ENCODE data around the gene LPP. TPM values are rescaled to one million over a fixed set of nuclear protein-coding genes. Genes with fewer than 3 reads are reported as not detected.

The LPP gene
- total and polyA plus RNA-seq, 4 donors = 11.1 to 219 (median 66.5) TPM

- 89 to 91% methylated on average over 11 of the region's 11 CpGs for WGBS, 2 donors
- Histone ChIP-seq H3K4me3 (no peak overlapping the region), H3K27me3 (ENCODE audit: control insufficient read depth in 3 of 3, insufficient read depth in 3 of 3, low read length in 2 of 3) (no peaks in the 10 kb centered on the region), H3K9me3 (ENCODE audit: control insufficient read depth in 4 of 4, insufficient read depth in 3 of 4, low read length in 3 of 4) (no peaks in the 10 kb centered on the region), H3K27ac (ENCODE audit: low read depth in 1 of 2, low read length in 1 of 2) (peak overlapping the region; percentile 4 to 97), H3K9ac (ENCODE audit: insufficient read depth in 1 of 2, low read length in 2 of 2) (no peak overlapping the region), H3K4me1 (ENCODE audit: control insufficient read depth in 5 of 5, insufficient read depth in 5 of 5, low read length in 5 of 5) (peaks cover 0 to 43% (median 10%) of the 10 kb centered on the region in 5 donors), H3K36me3 (ENCODE audit: control insufficient read depth in 4 of 4, insufficient read depth in 4 of 4, low read length in 4 of 4) (peaks cover 0 to 4% (median under 1%) of the 10 kb centered on the region in 4 donors)
- no peak for TF ChIP-seq CTCF (IDR thresholded peaks at IDR 0.05; ENCODE audit: control extremely low read depth, extremely low read depth)
- DNase-seq (no peak), ATAC-seq (ENCODE audit: insufficient read depth, low FRiP score) (no peak)
These were observed 67.2 kb downstream of the LPP start for GRCh38 chr3:188220988-188221818.

DNA sequence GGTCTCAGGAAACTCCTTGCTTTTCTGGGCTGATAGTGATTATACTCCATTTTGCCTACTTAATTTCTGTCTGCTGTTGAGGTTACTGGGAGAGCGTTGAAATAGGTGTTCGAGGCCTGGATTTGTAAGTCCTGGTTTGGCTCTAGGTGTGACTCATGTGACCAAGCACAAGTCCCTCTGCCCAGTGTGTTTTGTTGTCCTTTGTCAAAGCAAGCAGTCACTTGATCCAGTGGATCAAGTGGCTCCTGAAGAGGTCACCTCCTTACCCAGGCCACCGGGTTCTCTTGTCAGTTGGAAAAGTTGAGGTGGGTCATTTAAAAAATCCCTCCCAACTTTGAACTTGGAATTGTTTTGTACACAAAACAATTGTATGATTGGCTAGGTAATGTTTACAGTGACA is 70.0 kb downstream of the LPP start:
- H3K27me3 ChIP-seq (ENCODE audit: control insufficient read depth in 3 of 3, insufficient read depth in 3 of 3, low read length in 2 of 3) = no peaks in the 10 kb centered on the region
- WGBS, 2 donors = 81 to 91% methylated on average over 3 of the region's 3 CpGs
- peaks cover 0 to 30% (median 4%) of the 10 kb centered on the region in 5 donors for H3K4me1 ChIP-seq (ENCODE audit: control insufficient read depth in 5 of 5, insufficient read depth in 5 of 5, low read length in 5 of 5)
- peaks cover 0 to 5% (median 2%) of the 10 kb centered on the region in 4 donors for H3K36me3 ChIP-seq (ENCODE audit: control insufficient read depth in 4 of 4, insufficient read depth in 4 of 4, low read length in 4 of 4)
- peak overlapping the region in 1 of 2 donors; percentile 52 for H3K27ac ChIP-seq (ENCODE audit: low read depth in 1 of 2, low read length in 1 of 2)
- H3K9me3 ChIP-seq (ENCODE audit: control insufficient read depth in 4 of 4, insufficient read depth in 3 of 4, low read length in 3 of 4) = no peaks in the 10 kb centered on the region
- DNase-seq (no peak), ATAC-seq (ENCODE audit: insufficient read depth, low FRiP score) (no peak)
- H3K9ac ChIP-seq (ENCODE audit: insufficient read depth in 1 of 2, low read length in 2 of 2) = no peak overlapping the region
- H3K4me3 ChIP-seq = no peak overlapping the region
- TF ChIP-seq CTCF (IDR thresholded peaks at IDR 0.05; ENCODE audit: control extremely low read depth, extremely low read depth) = no peak

DNA sequence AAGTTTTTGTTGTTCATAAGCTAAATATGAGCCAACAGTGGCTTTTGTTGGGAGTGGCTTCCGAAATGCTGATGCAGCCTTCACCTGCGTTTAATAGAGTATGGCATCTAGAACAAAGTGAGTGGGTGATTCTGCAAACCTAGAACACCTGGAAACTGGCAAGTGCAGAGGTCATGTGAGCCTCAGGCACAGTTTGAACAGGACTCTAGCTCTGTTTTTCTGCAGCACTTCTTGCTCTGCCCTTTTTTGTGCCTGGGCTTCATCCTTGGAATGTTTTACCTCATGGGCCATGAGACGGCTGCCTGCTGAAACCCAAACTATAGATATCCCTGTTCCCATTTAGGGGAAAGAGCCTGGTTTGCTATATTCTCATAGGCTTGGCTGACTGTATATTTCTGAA is 73.5 kb downstream of the LPP start:
- Histone ChIP-seq H3K36me3 (ENCODE audit: control insufficient read depth in 4 of 4, insufficient read depth in 4 of 4, low read length in 4 of 4) (peaks cover 0 to 5% (median 2%) of the 10 kb centered on the region in 4 donors), H3K27me3 (ENCODE audit: control insufficient read depth in 3 of 3, insufficient read depth in 3 of 3, low read length in 2 of 3) (no peaks in the 10 kb centered on the region), H3K9me3 (ENCODE audit: control insufficient read depth in 4 of 4, insufficient read depth in 3 of 4, low read length in 3 of 4) (no peaks in the 10 kb centered on the region), H3K4me1 (ENCODE audit: control insufficient read depth in 5 of 5, insufficient read depth in 5 of 5, low read length in 5 of 5) (peaks cover 0 to 39% (median 2%) of the 10 kb centered on the region in 5 donors), H3K9ac (ENCODE audit: insufficient read depth in 1 of 2, low read length in 2 of 2) (no peak overlapping the region), H3K27ac (ENCODE audit: low read depth in 1 of 2, low read length in 1 of 2) (peak overlapping the region in 1 of 2 donors; percentile 41), H3K4me3 (no peak overlapping the region)
- DNase-seq (no peak), ATAC-seq (ENCODE audit: insufficient read depth, low FRiP score) (no peak)
- no peak for TF ChIP-seq CTCF (IDR thresholded peaks at IDR 0.05; ENCODE audit: control extremely low read depth, extremely low read depth)
- 64 to 84% methylated on average over 3 of the region's 3 CpGs for WGBS, 2 donors
